GM12865 (cell line): ENCODE measurements around the gene ZBTB1.

Experiments
- DNase-seq: peaks from one replicate; pipeline ENCODE4 v3.0.0; 2010; ENCODE audit warnings: low read depth
- H3K4me3 ChIP-seq: 2 replicates; pipeline ENCODE4 v1.5.1; 2011; ENCODE audit warnings: mild to moderate bottlenecking, low read depth, low read length, control low read depth
- TF ChIP-seq, protein P1 (sequence below): IDR thresholded peaks from 2 replicates; pipeline ENCODE4 v1.5.1; 2011; ENCODE audit warnings: low read length, control low read depth, low read depth, inconsistent platforms; ENCODE audit not compliant: insufficient read depth; ENCODE audit errors: missing control alignments

The ZBTB1 gene

DNA sequence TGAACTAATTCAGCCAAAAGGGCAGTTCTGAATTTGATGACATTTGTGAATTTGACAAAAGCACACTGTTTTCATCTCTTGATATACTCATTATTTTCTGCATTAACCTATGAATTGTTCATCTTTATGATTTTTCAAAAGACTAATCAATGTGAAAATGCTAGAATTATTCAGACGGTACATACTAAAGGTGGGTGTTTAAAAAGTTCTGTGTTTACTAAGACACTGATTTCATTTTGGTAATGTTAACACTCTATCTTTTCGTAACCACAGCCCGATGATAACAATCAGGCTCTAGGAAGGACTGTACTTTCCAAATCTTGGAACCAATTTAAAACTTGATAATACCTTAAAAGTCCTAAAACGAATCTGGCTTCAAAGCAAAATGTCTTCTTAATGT, 29.9 kb upstream of the ZBTB1 start:
- no peak for DNase-seq
- H3K4me3 ChIP-seq = no peak overlapping the region
- TF ChIP-seq, protein P1, sequence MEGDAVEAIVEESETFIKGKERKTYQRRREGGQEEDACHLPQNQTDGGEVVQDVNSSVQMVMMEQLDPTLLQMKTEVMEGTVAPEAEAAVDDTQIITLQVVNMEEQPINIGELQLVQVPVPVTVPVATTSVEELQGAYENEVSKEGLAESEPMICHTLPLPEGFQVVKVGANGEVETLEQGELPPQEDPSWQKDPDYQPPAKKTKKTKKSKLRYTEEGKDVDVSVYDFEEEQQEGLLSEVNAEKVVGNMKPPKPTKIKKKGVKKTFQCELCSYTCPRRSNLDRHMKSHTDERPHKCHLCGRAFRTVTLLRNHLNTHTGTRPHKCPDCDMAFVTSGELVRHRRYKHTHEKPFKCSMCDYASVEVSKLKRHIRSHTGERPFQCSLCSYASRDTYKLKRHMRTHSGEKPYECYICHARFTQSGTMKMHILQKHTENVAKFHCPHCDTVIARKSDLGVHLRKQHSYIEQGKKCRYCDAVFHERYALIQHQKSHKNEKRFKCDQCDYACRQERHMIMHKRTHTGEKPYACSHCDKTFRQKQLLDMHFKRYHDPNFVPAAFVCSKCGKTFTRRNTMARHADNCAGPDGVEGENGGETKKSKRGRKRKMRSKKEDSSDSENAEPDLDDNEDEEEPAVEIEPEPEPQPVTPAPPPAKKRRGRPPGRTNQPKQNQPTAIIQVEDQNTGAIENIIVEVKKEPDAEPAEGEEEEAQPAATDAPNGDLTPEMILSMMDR = no peak

DNA sequence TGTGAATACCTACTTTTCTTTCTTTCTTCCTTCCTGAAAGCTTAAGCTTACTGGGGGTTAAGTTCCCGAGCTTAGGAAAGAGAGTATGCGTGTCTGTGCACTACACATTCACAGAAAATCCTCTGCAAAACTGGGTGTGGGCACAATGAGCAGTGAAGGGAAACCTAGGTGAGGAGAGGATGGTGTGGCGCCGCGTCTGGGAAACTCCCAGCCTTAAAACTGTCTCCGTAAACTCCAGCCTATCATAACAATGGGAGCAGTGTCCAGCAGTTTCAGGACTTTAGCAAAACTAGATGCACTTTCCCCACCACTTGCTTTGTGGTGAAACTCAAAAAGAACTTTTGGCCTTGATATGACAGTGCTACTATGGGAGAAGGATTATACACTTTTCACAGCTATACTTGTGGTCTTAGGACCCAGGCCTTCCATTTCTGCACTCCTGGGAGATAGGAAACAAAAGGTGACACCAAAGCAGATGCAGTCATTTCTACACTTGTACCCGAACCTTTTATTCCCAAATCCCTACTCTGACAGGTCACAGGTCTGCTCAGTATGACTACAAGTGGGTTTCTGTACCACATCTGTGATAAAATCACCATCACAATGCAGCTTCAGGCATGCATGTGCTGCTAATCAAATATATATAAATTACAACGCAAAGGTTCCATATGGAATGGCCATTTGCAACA, 28.8 kb upstream of the ZBTB1 start:
- no peak overlapping the region for H3K4me3 ChIP-seq
- DNase-seq = no peak

DNA sequence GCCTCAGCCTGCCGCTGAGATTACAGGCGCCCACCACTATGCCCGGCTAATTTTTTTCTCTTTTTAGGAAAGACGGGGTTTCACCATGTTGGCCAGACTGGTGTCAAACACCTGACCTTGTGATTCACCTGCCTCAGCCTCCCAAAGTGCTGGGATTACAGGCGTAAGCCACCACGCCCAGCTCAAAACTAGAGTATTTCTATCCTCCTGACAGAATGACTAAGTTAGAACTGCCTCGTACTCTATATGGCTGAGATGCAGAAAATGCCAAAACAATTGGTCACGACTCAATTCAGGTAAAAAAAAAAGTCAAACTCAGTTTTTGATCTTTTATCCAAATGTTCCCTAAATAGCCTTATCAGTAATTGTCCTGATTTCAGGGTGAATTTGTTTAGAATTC, 28.1 kb upstream of the ZBTB1 start:
- DNase-seq = no peak
- TF ChIP-seq, protein P1 = no peak
- no peak overlapping the region for H3K4me3 ChIP-seq

More for the DNA sequence above, 28.8 kb upstream of the ZBTB1 start:
- TF ChIP-seq, protein P1 = no peak

DNA sequence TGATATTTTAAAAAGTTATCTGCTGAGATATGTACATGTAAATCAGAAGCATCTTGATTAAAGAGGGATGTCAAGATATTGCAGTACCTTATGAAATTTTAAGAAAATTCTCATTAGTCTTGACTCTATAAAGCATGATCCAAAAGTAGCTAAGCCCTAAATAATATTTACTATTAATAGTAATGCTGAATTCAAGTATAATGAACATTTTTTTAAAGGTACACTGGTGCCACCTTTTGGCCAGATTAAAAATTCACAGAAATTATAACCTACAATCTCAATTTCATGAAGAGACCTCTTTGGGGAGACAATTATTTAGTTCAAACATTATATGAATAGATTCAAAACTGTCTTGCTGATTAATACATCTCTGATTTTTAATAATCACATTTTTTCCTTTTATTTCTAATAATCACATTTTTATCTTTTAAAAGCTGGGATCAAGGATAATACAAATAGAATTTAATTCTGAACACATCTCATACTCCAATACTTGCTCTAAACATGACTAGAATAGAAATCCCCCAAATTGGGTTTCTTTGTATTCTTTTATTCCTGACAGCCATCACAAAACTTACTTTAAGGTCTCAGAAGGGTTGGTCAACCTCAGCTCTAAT, 25.8 kb upstream of the ZBTB1 start:
- H3K4me3 ChIP-seq = no peak overlapping the region
- DNase-seq = peak; percentile 36
- TF ChIP-seq, protein P1 = no peak

DNA sequence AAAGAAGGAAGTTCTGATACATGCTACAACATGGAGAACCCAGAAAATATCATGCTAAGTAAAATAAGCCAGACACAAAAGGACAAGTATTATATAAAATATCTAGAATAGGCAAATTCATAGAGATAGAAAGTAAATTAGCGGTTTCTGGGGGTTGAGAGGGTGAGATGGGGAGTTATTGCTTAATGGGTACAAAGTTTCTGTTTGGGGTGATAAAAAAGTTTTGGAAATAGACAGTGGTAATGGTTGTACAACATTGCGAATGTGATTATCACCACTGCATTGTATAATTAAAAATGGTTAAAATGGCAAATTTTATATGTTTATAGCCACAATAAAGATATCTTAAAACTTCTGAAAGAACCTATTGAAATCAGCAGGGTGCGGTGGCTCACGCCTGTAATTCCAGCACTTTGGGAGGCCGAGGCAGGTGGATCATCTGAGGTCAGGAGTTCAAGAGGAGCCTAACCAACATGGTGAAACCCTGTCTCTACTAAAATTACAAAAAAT, 15.9 kb upstream of the ZBTB1 start:
- no peak for DNase-seq
- H3K4me3 ChIP-seq = no peak overlapping the region
- TF ChIP-seq, protein P1 = no peak

DNA sequence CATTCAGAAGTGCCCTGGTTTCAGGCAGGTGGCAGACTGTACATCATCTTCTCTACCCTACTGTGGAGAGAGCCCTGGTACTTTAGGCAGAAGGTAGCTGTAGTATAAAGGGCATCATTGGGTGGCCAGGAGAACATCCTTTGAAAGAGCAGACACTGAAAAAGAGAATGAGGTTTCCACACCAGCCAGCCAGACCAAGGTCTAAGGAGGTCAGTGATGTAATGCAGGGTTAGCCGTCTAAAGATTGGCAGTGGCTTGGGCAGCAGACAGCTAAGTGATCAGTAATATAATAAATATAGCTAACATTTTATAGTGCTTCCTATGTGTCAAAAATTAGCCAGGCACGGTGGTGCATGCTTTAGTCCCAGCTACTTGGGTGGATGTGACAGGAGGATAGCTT, 12.9 kb upstream of the ZBTB1 start:
- H3K4me3 ChIP-seq = no peak overlapping the region
- no peak for DNase-seq
- TF ChIP-seq, protein P1 = no peak

DNA sequence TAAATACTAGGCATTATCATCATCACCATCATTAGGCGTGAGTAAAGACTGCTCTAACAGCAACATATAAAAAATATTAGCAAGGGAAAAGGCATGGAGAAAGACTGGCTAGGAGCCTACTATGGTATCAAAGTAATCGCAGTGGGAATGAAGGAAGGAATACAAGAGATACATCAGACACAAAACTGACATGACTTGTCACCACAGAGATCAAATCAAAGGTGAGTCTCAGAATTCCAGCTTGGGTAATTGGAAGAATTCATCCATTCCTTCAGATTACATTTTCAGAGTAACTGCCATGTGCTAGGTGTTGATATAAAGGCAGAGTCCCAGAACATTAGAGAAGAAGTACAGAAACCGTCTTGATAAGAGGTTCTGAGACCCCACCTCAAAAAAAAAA, 11.1 kb upstream of the ZBTB1 start:
- TF ChIP-seq, protein P1 = no peak
- no peak for DNase-seq
- no peak overlapping the region for H3K4me3 ChIP-seq
